Stomach (tissue), 9 donors: ENCODE results near the gene WBP4. TPM values are rescaled to one million over a fixed set of nuclear protein-coding genes. Genes with fewer than 3 reads are reported as not detected.

Source experiments
- DNase-seq, 2 donors: peaks; one replicate each; pipeline versions ENCODE4 v3.0.0 to v3.0.0-alpha.2; 2013 to 2019
- H3K27ac ChIP-seq, 5 donors: fragments of 200-600 bp in 4 of 5; sonication (generic) in 4 of 5; one replicate each; pipeline ENCODE4 v1.5.1; 2013 to 2019; ENCODE audit warnings: mild to moderate bottlenecking in 1 of 5, moderate library complexity in 1 of 5
- H3K27me3 ChIP-seq, 3 donors: fragments of 200-600 bp; sonication (generic); one replicate each; pipeline ENCODE4 v1.5.1; 2017 to 2019; ENCODE audit warnings: mixed run types in 1 of 3
- H3K36me3 ChIP-seq, 4 donors: fragments of 200-600 bp; sonication (generic); 1 replicate in 3 of 4; 2 replicates in 1 of 4; pipeline ENCODE4 v1.5.1; 2016 to 2019
- H3K4me1 ChIP-seq, 4 donors: fragments of 200-600 bp; sonication (generic); one replicate each; pipeline ENCODE4 v1.5.1; 2016 to 2019
- H3K4me3 ChIP-seq, 4 donors: fragments of 200-600 bp; sonication (generic) in 3 of 4; one replicate each; pipeline ENCODE4 v1.5.1; 2016 to 2019; ENCODE audit warnings: mild to moderate bottlenecking in 1 of 4
- H3K9me3 ChIP-seq, 4 donors: fragments of 200-600 bp; sonication (generic); one replicate each; pipeline ENCODE4 v1.5.1; 2016 to 2019
- CTCF ChIP-seq, 7 experiments: fragments of 450-650 bp in 4 of 7; fragments of 200-600 bp in 3 of 7; sonication (generic) in 3 of 7; IDR thresholded peaks; one replicate each; pipeline ENCODE4 v1.5.1; 2016 to 2019; ENCODE audit warnings: antibody characterized with exemption in 7 of 7, control low read depth in 2 of 7, mild to moderate bottlenecking in 1 of 7
- EP300 ChIP-seq: sonication (generic); formaldehyde crosslinking; IDR thresholded peaks from one replicate; pipeline ENCODE4 v1.6.1; 2017; ENCODE audit warnings: antibody characterized with exemption
- POLR2A ChIP-seq, 4 donors: fragments of 450-650 bp; IDR thresholded peaks; one replicate each; pipeline ENCODE4 v1.6.1; 2016; ENCODE audit warnings: antibody characterized with exemption in 4 of 4, control low read depth in 2 of 4, mild to moderate bottlenecking in 1 of 4, moderate library complexity in 1 of 4
- POLR2AphosphoS5 ChIP-seq, 3 donors: sonication (generic); formaldehyde crosslinking; IDR thresholded peaks; one replicate each; pipeline ENCODE4 v1.6.1; 2016; ENCODE audit warnings: antibody characterized with exemption in 3 of 3
- WGBS, 5 donors: extraction: QIAGEN DNeasy Blood & Tissue Kit in 3 of 5; methylation state at CpG; one replicate each; pipeline versions ENCODE4 v1.1.5 to v1.1.7; 2013 to 2018; 5-methylcytosine and 5-hydroxymethylcytosine counted together
- intact Hi-C: fragments of 100-400 bp; cut with DNase I; formaldehyde crosslinking; loops from one replicate; pipeline ENCODE4 v1.15.1; 2023; ENCODE audit warnings: low total_unique reads
- polyA plus RNA-seq, 3 donors: library from polyadenylated mRNA; stranded (reverse); fragments of 200-250 nt; gene quantifications; one replicate each; pipeline ENCODE4 v1.2.3, GENCODE V29; 2013
- total RNA-seq, 5 donors: library from RNA; depleted of rRNA; stranded (reverse); fragments of >200 nt; gene quantifications; one replicate each; pipeline versions ENCODE4 v1.1.0 to v1.2.3, GENCODE V29; 2014 to 2016
- donor health status: healthy with polysubstance abuse.
- donor health status: Bipolar disorder and iron deficiency.
- donor health status: healthy.

The WBP4 gene
- total and polyA plus RNA-seq, 8 donors, result 0.58 to 18.9 (median 9.3) TPM

- H3K27ac ChIP-seq, result peak overlapping the region in 2 of 5 donors; percentile 58 to 92
- no peak for TF ChIP-seq EP300
- no peak for TF ChIP-seq POLR2AphosphoS5 (IDR thresholded peaks at IDR 0.05)
- TF ChIP-seq POLR2A (IDR thresholded peaks at IDR 0.05), result no peak
- TF ChIP-seq CTCF (IDR thresholded peaks at IDR 0.05), result no peak
- intact Hi-C loops, result no loop called here
- no peaks in the 10 kb centered on the region for H3K9me3 ChIP-seq
- 57 to 79% (median 71%) methylated on average over 6 of the region's 6 CpGs for WGBS, 5 donors
- no peak overlapping the region for H3K4me3 ChIP-seq
- no peak for DNase-seq
- H3K36me3 ChIP-seq, result peaks cover 0 to 4% (median 0%) of the 10 kb centered on the region in 4 donors
- H3K27me3 ChIP-seq, result no peaks in the 10 kb centered on the region
- peaks cover 8 to 86% (median 40%) of the 10 kb centered on the region in 4 donors for H3K4me1 ChIP-seq
These were observed 45.4 kb upstream of the WBP4 start for GRCh38 chr13:41015920-41016319.

GRCh38 chr13:41017159-41017558 lies 44.1 kb upstream of the WBP4 start:
- intact Hi-C loops, result no loop called here
- H3K4me3 ChIP-seq, result peak overlapping the region in 2 of 4 donors; percentile 32
- H3K4me1 ChIP-seq, result peaks cover 8 to 85% (median 41%) of the 10 kb centered on the region in 4 donors
- TF ChIP-seq EP300 (no peak), POLR2AphosphoS5 (IDR thresholded peaks at IDR 0.05) (peak in 1 of 3 donors; percentile 16)
- DNase-seq, result peak; percentile 41 to 64
- WGBS, 5 donors, result 11 to 41% (median 22%) methylated on average over 2 of the region's 2 CpGs
- H3K27ac ChIP-seq, result peak overlapping the region; percentile 59 to 92 (median 85)
- no peaks in the 10 kb centered on the region for H3K36me3 ChIP-seq
- no peaks in the 10 kb centered on the region for H3K27me3 ChIP-seq
- H3K9me3 ChIP-seq, result no peaks in the 10 kb centered on the region

- Histone ChIP-seq H3K9me3 (no peaks in the 10 kb centered on the region), H3K36me3 (no peaks in the 10 kb centered on the region), H3K4me3 (peak overlapping the region; percentile 9 to 36 (median 32)), H3K4me1 (peaks cover 8 to 88% (median 45%) of the 10 kb centered on the region in 4 donors), H3K27ac (peak overlapping the region in 4 of 5 donors; percentile 82 to 92 (median 86)), H3K27me3 (no peaks in the 10 kb centered on the region)
- TF ChIP-seq EP300 (no peak), POLR2A (IDR thresholded peaks at IDR 0.05) (no peak), POLR2AphosphoS5 (IDR thresholded peaks at IDR 0.05) (no peak), CTCF (IDR thresholded peaks at IDR 0.05) (no peak)
- intact Hi-C loops, result no loop called here
- peak in 1 of 2 donors; percentile 66 for DNase-seq
- 17 to 24% (median 20%) methylated on average over 3 of the region's 3 CpGs for WGBS, 5 donors
These were observed 43.3 kb upstream of the WBP4 start for GRCh38 chr13:41017817-41018601.

GRCh38 chr13:41018602-41018948 lies 42.7 kb upstream of the WBP4 start:
- no peaks in the 10 kb centered on the region for H3K9me3 ChIP-seq
- H3K4me1 ChIP-seq, result peaks cover 8 to 94% (median 45%) of the 10 kb centered on the region in 4 donors
- no peak for TF ChIP-seq POLR2AphosphoS5 (IDR thresholded peaks at IDR 0.05)
- TF ChIP-seq POLR2A (IDR thresholded peaks at IDR 0.05), result no peak
- TF ChIP-seq CTCF (IDR thresholded peaks at IDR 0.05), result no peak
- peak in 1 of 2 donors; percentile 21 for DNase-seq
- H3K36me3 ChIP-seq, result no peaks in the 10 kb centered on the region
- intact Hi-C loops, result no loop called here
- H3K27ac ChIP-seq, result peak overlapping the region in 4 of 5 donors; percentile 82 to 92 (median 86)
- whole genome bisulfite sequencing, 5 donors, result 18 to 44% (median 25%) methylated on average over 1 of the region's 1 CpG
- H3K27me3 ChIP-seq, result no peaks in the 10 kb centered on the region
- H3K4me3 ChIP-seq, result peak overlapping the region; percentile 9 to 36 (median 32)
